Fibroblast of lung (primary cell): ENCODE results near the gene SPRYD4.

ENCODE experiments used
- CTCF ChIP-seq, 2 donors: IDR thresholded peaks in 1 of 2; conservative IDR thresholded peaks in 1 of 2; 1 replicate in 1 of 2; 2 replicates in 1 of 2; pipeline ENCODE4 v1.5.1; 2011 to 2012; ENCODE audit warnings: low read length in 2 of 2, control low read depth in 1 of 2, inconsistent platforms in 1 of 2, low read depth in 1 of 2, mild to moderate bottlenecking in 1 of 2
- EZH2 ChIP-seq: IDR thresholded peaks from 2 replicates; pipeline ENCODE4 v1.5.1; 2012; ENCODE audit warnings: low read length, control low read depth, mild to moderate bottlenecking; ENCODE audit errors: missing control alignments

DNA sequence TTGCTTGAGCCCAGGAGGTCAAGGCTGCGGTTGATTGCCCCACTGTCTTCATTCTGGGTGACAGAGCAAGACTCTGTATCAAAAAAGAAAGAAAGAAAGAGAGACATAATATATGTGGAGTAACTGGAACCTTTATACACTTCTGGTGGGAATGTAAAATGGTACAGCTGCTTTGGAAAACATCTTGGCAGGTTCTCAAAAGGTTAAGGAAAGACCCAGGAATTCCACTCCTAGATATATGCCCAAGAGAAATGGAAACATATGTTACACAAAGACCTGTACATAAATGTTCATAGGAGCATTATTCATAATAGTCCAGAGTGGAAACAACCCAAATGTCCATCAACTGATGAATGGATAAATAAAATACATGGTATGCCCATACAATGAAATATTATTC is 60.5 kb downstream of the SPRYD4 start:
- TF ChIP-seq CTCF (conservative IDR thresholded peaks at IDR 0.05 in 1 of 2, IDR thresholded peaks at IDR 0.05 in 1 of 2; ENCODE audit: low read depth in 1 of 2, low read length in 2 of 2), result no peak
- no peak for TF ChIP-seq EZH2
